HEK293 (cell line): ENCODE data around the gene CDC14B.
"Not testable (repeated sequence)": the region's sequence is repeated elsewhere in the genome, so short reads cannot be mapped to it uniquely, and the experiment has no call there.

ENCODE experiments used
- CTCF ChIA-PET: fragments of 350-600 bp; formaldehyde crosslinking; extraction: SDS; loops from one replicate; lab custom pipeline; 2021; ENCODE audit warnings: antibody characterized with exemption; lab: Yijun Ruan, JAX
- POLR2A ChIA-PET: fragments of 300-600 bp; formaldehyde crosslinking; extraction: SDS; loops from one replicate; lab custom pipeline; 2020; ENCODE audit warnings: antibody characterized with exemption, inconsistent platforms; lab: Yijun Ruan, JAX
- H3K27ac ChIP-seq: fragments of 200-500 bp; sonication (Bioruptor generic); 2 replicates; pipeline ENCODE4 v1.5.1; 2014; ENCODE audit warnings: low read depth, low read length, control low read depth, inconsistent platforms; ENCODE audit errors: extremely low read depth
- H3K36me3 ChIP-seq, 2 experiments: fragments of 200-500 bp in 1 of 2; sonication (Bioruptor generic) in 1 of 2; 1 replicate in 1 of 2; 2 replicates in 1 of 2; pipeline ENCODE4 v1.5.1; 2014 to 2017; ENCODE audit warnings: inconsistent platforms in 2 of 2, low read length in 2 of 2; ENCODE audit not compliant: control insufficient read depth in 2 of 2, insufficient read depth in 1 of 2
- H3K4me1 ChIP-seq: fragments of 200-500 bp; sonication (Bioruptor generic); 2 replicates; pipeline ENCODE4 v1.5.1; 2014; ENCODE audit warnings: mild to moderate bottlenecking, low read length, inconsistent platforms; ENCODE audit not compliant: control insufficient read depth, insufficient read depth
- H3K4me3 ChIP-seq: 2 replicates; pipeline ENCODE4 v1.5.1; 2011; ENCODE audit warnings: low read depth, mild to moderate bottlenecking, control low read depth, low read length, moderate library complexity
- H3K9me3 ChIP-seq: fragments of 200-500 bp; sonication (Bioruptor generic); 2 replicates; pipeline ENCODE4 v1.5.1; 2014; ENCODE audit warnings: low read depth, low read length, inconsistent platforms; ENCODE audit not compliant: control insufficient read depth, insufficient read depth
- AEBP2 ChIP-seq: fragments of 450-650 bp; formaldehyde crosslinking; IDR thresholded peaks from 2 replicates; pipeline ENCODE4 v1.5.1; 2016; ENCODE audit warnings: missing biosample characterization, missing genetic modification characterization, borderline replicate concordance
- FEZF1 ChIP-seq: fragments of 450-650 bp; formaldehyde crosslinking; IDR thresholded peaks from 2 replicates; pipeline ENCODE4 v1.5.1; 2016; ENCODE audit warnings: missing biosample characterization, missing genetic modification characterization
- GLI4 ChIP-seq: fragments of 450-650 bp; formaldehyde crosslinking; IDR thresholded peaks from 2 replicates; pipeline ENCODE4 v1.5.1; 2016; ENCODE audit warnings: missing biosample characterization, missing genetic modification characterization
- HOXD13 ChIP-seq: sonication (generic); formaldehyde crosslinking; IDR thresholded peaks from 2 replicates; pipeline ENCODE4 v1.8.0; 2022; ENCODE audit warnings: missing genetic modification reagents, borderline replicate concordance
- PRDM2 ChIP-seq: fragments of 450-650 bp; formaldehyde crosslinking; IDR thresholded peaks from 2 replicates; pipeline ENCODE4 v1.5.1; 2016; ENCODE audit warnings: missing biosample characterization, missing genetic modification characterization, borderline replicate concordance
- REST ChIP-seq: fragments of 450-650 bp; formaldehyde crosslinking; IDR thresholded peaks from 2 replicates; pipeline ENCODE4 v1.5.1; 2016; ENCODE audit warnings: missing biosample characterization, missing genetic modification characterization
- ZBTB20 ChIP-seq: fragments of 450-650 bp; formaldehyde crosslinking; IDR thresholded peaks from 2 replicates; pipeline ENCODE4 v1.5.1; 2016; ENCODE audit warnings: missing biosample characterization, missing genetic modification characterization
- ZBTB48 ChIP-seq: fragments of 450-650 bp; formaldehyde crosslinking; IDR thresholded peaks from 2 replicates; pipeline ENCODE4 v1.5.1; 2016; ENCODE audit warnings: missing biosample characterization, missing genetic modification characterization
- ZEB2 ChIP-seq: fragments of 450-650 bp; formaldehyde crosslinking; IDR thresholded peaks from 2 replicates; pipeline ENCODE4 v1.5.1; 2016; ENCODE audit warnings: missing biosample characterization, missing genetic modification characterization
- ZNF138 ChIP-seq: fragments of 450-650 bp; formaldehyde crosslinking; IDR thresholded peaks from 2 replicates; pipeline ENCODE4 v1.5.1; 2016; ENCODE audit warnings: missing biosample characterization, missing genetic modification characterization, borderline replicate concordance
- ZNF239 ChIP-seq: fragments of 450-650 bp; formaldehyde crosslinking; IDR thresholded peaks from 2 replicates; pipeline ENCODE4 v1.5.1; 2016; ENCODE audit warnings: missing biosample characterization, missing genetic modification characterization
- ZNF366 ChIP-seq: fragments of 450-650 bp; formaldehyde crosslinking; conservative IDR thresholded peaks from 2 replicates; pipeline ENCODE4 v1.5.1; 2016; ENCODE audit warnings: missing biosample characterization, missing genetic modification characterization
- ZNF416 ChIP-seq: fragments of 450-650 bp; formaldehyde crosslinking; IDR thresholded peaks from 2 replicates; pipeline ENCODE4 v1.5.1; 2016; ENCODE audit warnings: missing biosample characterization, missing genetic modification characterization
- ZNF561 ChIP-seq: fragments of 450-650 bp; IDR thresholded peaks from 2 replicates; pipeline ENCODE4 v1.5.1; 2018; ENCODE audit warnings: missing biosample characterization, missing genetic modification characterization, borderline replicate concordance
- ZNF660 ChIP-seq: fragments of 450-650 bp; IDR thresholded peaks from 2 replicates; pipeline ENCODE4 v1.5.1; 2018; ENCODE audit warnings: missing biosample characterization, mild to moderate bottlenecking, missing genetic modification characterization
- TF ChIP-seq, protein P1 (sequence below): fragments of 450-650 bp; formaldehyde crosslinking; IDR thresholded peaks from 2 replicates; pipeline ENCODE4 v1.5.1; 2016; ENCODE audit warnings: missing biosample characterization, missing genetic modification characterization

The CDC14B gene

GRCh38 chr9:96503918-96504317 lies 115.7 kb downstream of the CDC14B start (continued):
- TF ChIP-seq ZNF366 (tag by site-specific recombination) (no peak), ZEB2 (tag by site-specific recombination) (no peak), ZBTB48 (no peak), PRDM2 (tag by site-specific recombination) (no peak), REST (tag by site-specific recombination) (no peak)

DNA sequence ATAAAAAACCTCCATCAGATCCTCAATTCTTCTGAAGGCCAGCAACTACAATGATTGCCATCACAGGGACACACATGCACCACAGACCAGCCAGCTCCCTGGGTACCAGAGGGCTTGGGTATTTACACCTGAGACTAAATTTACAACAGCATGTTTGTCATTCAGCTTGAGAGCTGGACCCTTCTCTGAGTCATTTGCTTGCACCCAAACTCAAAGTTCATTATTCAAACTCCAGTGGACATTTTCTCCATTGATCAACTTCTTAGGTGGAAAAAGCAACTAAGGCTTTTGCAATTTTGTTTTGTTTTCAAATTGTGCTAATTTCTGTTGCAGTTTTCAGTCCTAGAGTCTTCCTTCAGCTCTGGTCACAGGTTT lies 116.3 kb downstream of the CDC14B start:
- H3K4me1 ChIP-seq, H3K4me3 ChIP-seq, POLR2A ChIA-PET, H3K36me3 ChIP-seq, H3K9me3 ChIP-seq, H3K27ac ChIP-seq: not testable (repeated sequence)
- CTCF ChIA-PET = interaction anchor here (0.6 kb wide), 1 partner anchor 426 kb away, joined by 4 read pairs; no protein-coding TSS in a partner anchor

- no peak overlapping the region for H3K27ac ChIP-seq
- H3K36me3 ChIP-seq = peaks cover 0 to 4% of the 10 kb centered on the region in 2 experiments; a peak in 1 of 3 replicates
- CTCF ChIA-PET = interaction anchor here (0.6 kb wide), 1 partner anchor 425 kb away, joined by 4 read pairs; no protein-coding TSS in a partner anchor
- H3K9me3 ChIP-seq = no peaks in the 10 kb centered on the region
- POLR2A ChIA-PET = no interaction called here
- no peaks in the 10 kb centered on the region for H3K4me1 ChIP-seq
- no peak overlapping the region for H3K4me3 ChIP-seq
- TF ChIP-seq ZNF416 (tag by site-specific recombination) = no peak
- no peak for TF ChIP-seq GLI4 (tag by site-specific recombination)
- no peak for TF ChIP-seq ZNF138 (tag by site-specific recombination)
- TF ChIP-seq AEBP2 (tag by site-specific recombination) = no peak
- no peak for TF ChIP-seq ZNF239
- TF ChIP-seq ZNF561 (tag by site-specific recombination) = no peak
- TF ChIP-seq, protein P1, sequence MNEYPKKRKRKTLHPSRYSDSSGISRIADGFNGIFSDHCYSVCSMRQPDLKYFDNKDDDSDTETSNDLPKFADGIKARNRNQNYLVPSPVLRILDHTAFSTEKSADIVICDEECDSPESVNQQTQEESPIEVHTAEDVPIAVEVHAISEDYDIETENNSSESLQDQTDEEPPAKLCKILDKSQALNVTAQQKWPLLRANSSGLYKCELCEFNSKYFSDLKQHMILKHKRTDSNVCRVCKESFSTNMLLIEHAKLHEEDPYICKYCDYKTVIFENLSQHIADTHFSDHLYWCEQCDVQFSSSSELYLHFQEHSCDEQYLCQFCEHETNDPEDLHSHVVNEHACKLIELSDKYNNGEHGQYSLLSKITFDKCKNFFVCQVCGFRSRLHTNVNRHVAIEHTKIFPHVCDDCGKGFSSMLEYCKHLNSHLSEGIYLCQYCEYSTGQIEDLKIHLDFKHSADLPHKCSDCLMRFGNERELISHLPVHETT = no peak
- no peak for TF ChIP-seq FEZF1 (tag by site-specific recombination)
- TF ChIP-seq HOXD13 (CRISPR knock-in tag) = no peak
- TF ChIP-seq ZNF660 (tag by site-specific recombination) = no peak
- TF ChIP-seq ZBTB20 = no peak
These were observed 116.9 kb downstream of the CDC14B start for GRCh38 chr9:96502539-96503373.
